ENCODE data around the gene KLHDC4. TPM values are rescaled to one million over a fixed set of nuclear protein-coding genes. Genes with fewer than 3 reads are reported as not detected.
"Not testable (repeated sequence)": the region's sequence is repeated elsewhere in the genome, so short reads cannot be mapped to it uniquely, and the experiment has no call there.

KLHDC4 gene
- total and polyA plus RNA-seq, 4 experiments from 2014 or later: 16.3 to 90.0 (median 50.2) TPM

DNA sequence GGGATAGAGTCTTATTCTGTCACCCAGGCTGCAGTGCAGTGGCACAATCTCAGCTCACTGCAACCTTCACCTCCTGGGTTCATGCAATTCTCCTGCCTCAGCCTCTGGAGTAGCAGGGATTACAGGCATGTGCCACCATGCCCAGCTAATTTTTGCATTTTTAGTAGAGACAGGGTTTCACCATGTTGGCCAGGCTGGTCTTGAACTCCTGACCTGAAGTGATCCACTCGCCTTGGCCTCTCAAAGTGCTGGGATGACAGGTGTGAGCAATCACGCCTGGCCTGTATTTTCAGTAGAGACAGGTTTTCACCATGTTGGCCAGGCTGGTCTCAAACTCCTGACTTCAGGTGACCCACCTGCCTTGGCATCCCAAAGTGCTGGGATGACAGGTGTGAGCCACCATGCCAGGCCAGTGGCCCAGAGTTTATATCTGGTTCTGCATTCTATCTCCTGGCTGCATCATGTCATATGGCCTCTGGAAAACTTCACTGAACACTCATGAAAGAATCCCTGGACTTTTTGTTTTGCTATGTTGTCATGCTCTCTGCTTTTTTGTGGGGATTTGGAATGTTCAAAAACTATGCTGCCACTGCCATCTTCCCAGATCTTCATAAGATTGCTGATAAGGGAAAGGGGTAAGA is 21.8 kb upstream of the KLHDC4 start:
- DNase-seq; POLR2A ChIA-PET (ENCODE audit: partially characterized antibody); H3K27ac Mint-ChIP-seq; H3K4me3 Mint-ChIP-seq; H3K36me3 Mint-ChIP-seq; H3K9me3 ChIP-seq (ENCODE audit: control insufficient read depth in 1 of 2, low read length in 2 of 2); intact Hi-C loops (cut with micrococcal nuclease); H3K27ac ChIP-seq (ENCODE audit: low read depth, low read length); H3K9me3 Mint-ChIP-seq; H3K27me3 ChIP-seq (ENCODE audit: insufficient read depth, low read length); H3K4me3 ChIP-seq (ENCODE audit: low read length in 2 of 2); H3K27me3 Mint-ChIP-seq; H3K36me3 ChIP-seq (ENCODE audit: insufficient read depth, low read length); H3K4me1 ChIP-seq (ENCODE audit: insufficient read depth, low read length); H3K4me1 Mint-ChIP-seq: not testable (repeated sequence)
- CTCF ChIA-PET (ENCODE audit: partially characterized antibody): interaction anchor here (7.6 kb wide), 1 partner anchor 7 kb away, joined by 63 read pairs; no protein-coding TSS in a partner anchor

DNA sequence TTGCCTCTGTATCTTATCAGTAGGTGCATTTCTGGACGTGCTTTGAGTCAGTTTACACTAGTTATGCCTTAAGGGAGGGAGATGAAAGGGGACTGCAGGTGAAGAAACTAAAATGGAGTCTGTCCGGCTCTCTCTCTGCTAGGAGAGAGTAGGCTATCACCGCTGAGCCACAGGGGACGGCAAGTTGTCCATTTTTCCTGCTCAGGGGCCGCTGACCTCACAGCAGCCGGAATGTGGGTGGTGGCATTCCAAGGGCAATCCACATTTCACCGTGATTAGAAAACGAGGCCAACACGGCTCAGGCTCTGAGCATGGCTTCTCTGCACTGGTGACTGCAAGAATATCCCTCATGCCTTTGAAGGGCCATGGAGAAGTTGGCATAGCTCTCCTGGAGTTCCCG is 19.0 kb upstream of the KLHDC4 start:
- CTCF ChIA-PET (ENCODE audit: partially characterized antibody): interaction anchor here (1.3 kb wide), 1 partner anchor 87 kb away, joined by 3 read pairs; no protein-coding TSS in a partner anchor
- Histone ChIP-seq H3K27me3 (ENCODE audit: insufficient read depth, low read length) (no peaks in the 10 kb centered on the region), H3K4me1 (ENCODE audit: insufficient read depth, low read length) (peaks cover 18% of the 10 kb centered on the region), H3K4me3 (ENCODE audit: low read length in 2 of 2) (no peak overlapping the region), H3K36me3 (ENCODE audit: insufficient read depth, low read length) (no peaks in the 10 kb centered on the region), H3K9me3 (ENCODE audit: control insufficient read depth in 1 of 2, low read length in 2 of 2) (no peaks in the 10 kb centered on the region), H3K27ac (ENCODE audit: low read depth, low read length) (no peak overlapping the region)
- DNase-seq: no peak
- peaks cover 0 to 5% (median 0%) of the 10 kb centered on the region in 8 donors for H3K9me3 Mint-ChIP-seq
- H3K27ac Mint-ChIP-seq: no peak overlapping the region
- POLR2A ChIA-PET (ENCODE audit: partially characterized antibody): no interaction called here
- intact Hi-C loops (cut with micrococcal nuclease): no loop called here
- no peaks in the 10 kb centered on the region for H3K27me3 Mint-ChIP-seq
- H3K36me3 Mint-ChIP-seq: no peaks in the 10 kb centered on the region
- H3K4me3 Mint-ChIP-seq: no peak overlapping the region
- peaks cover 13 to 21% (median 17%) of the 10 kb centered on the region in 4 donors for H3K4me1 Mint-ChIP-seq

DNA sequence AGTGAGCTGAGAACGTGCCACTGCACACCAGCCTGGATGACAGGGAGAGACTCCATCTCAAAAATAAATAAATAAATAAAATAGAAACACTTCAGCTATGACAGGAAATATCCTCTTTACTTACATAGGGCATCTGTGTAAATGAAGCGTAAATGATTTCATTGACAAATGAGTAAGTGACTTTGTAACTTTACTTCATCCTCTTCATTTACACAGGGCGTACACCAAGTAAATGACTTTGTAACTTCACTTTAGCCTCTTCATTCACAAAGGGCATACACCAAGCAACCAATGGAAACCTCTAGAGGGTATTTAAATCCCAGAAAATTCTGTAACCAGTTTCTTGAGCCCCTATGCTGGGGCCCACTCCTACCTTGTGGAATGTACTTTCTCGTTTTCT is 16.2 kb upstream of the KLHDC4 start:
- DNase-seq: no peak
- Mint-ChIP-seq H3K27me3 (no peaks in the 10 kb centered on the region), H3K27ac (no peak overlapping the region), H3K4me1 (peaks cover 23 to 43% (median 35%) of the 10 kb centered on the region in 4 donors), H3K4me3 (no peak overlapping the region), H3K9me3 (peaks cover 0 to 5% (median 0%) of the 10 kb centered on the region in 8 donors), H3K36me3 (peaks cover 0 to 1% of the 10 kb centered on the region in 2 donors)
- ChIA-PET CTCF (ENCODE audit: partially characterized antibody) (interaction anchor here (3.5 to 4.2 kb wide), 4 partner anchors 9 to 129 kb away, joined by 26 to 337 read pairs (median 80); partner anchors contain the start of gene SLC7A5), POLR2A (ENCODE audit: partially characterized antibody) (interaction anchor here (4.0 kb wide), 1 partner anchor 88 kb away, joined by 80 read pairs; the partner anchor contains the start of gene SLC7A5)
- Histone ChIP-seq H3K4me1 (ENCODE audit: insufficient read depth, low read length) (peaks cover 42% of the 10 kb centered on the region), H3K4me3 (ENCODE audit: low read length in 2 of 2) (no peak overlapping the region), H3K9me3 (ENCODE audit: control insufficient read depth in 1 of 2, low read length in 2 of 2) (no peaks in the 10 kb centered on the region), H3K27ac (ENCODE audit: low read depth, low read length) (no peak overlapping the region), H3K27me3 (ENCODE audit: insufficient read depth, low read length) (no peaks in the 10 kb centered on the region), H3K36me3 (ENCODE audit: insufficient read depth, low read length) (no peaks in the 10 kb centered on the region)
- intact Hi-C loops (cut with micrococcal nuclease): no loop called here

DNA sequence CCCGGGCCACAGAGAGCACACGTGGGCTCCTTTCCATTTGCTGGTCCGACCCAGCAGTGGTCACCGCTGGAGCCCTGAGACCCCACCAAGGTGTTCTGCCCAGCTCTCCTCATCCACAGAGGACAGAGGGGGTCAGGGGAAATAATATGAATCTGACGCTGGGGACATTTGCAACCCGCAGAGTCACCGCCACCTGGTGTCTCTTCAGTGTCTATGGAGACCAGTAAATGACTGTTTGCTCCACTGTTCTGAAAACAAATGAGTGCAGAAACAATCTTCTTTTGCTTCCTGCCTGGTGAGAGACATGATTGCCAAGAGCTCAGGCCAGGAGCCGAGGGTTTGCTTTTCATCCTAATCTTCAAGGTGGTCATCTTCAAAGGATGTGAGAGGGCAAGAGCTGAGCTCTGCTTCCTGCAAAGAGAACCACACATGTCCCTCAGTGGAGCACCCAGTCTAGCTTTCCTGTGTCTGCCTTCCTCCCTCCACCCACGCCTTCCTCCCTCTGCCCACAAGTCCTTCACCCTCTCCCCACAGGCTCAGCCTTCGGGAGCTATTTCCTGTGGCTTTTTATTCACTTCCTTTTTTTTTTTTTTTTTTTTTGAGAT is 14.7 kb upstream of the KLHDC4 start:
- POLR2A ChIA-PET (ENCODE audit: partially characterized antibody): interaction anchor here (1.0 to 4.0 kb wide), 7 partner anchors 15 to 127 kb away, joined by 3 to 80 read pairs (median 12); partner anchors contain the start of genes KLHDC4 and SLC7A5
- intact Hi-C loops (cut with micrococcal nuclease): no loop called here

DNA sequence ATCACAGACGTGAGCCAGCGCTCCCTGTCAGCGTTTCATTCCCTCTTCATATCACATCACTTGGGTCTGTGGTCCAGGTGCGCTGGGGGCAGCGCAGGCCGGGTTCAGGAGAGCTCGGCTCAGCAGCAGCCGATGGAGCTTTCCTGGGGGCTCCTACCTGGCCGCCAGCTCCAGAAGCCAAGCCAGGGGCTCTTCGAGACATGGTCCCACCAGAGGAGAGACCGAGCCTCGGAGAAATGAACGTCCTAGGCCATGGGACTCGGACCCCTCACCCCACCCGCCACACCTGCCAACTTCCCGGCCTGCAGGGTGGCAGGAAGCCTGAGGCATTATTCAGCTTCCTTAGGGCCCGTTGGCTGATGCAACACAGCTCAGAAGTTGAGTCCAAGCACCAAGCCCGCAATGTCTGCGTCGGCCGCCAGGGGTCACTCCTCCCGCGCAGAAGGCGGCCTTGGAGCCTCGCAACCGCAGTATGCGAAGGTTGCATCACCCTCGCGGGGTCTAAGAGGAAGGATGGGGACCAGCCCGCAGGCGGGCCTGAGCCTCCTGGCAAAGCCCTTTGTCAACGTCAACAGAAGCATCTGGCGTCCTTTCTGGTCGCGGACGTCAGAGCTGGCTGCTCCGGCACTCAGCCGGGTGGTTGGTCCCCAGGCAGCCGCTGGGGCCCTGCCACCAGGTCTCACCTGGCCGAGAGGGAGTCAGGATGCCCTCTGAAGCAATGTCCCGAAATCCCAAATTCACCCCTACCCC is 13.2 kb upstream of the KLHDC4 start:
- ChIA-PET CTCF (ENCODE audit: partially characterized antibody) (interaction anchor here (0.6 to 4.2 kb wide), 43 partner anchors 10 to 660 kb away, joined by 3 to 337 read pairs (median 4); partner anchors contain the start of genes BANP, KLHDC4 and SLC7A5), POLR2A (ENCODE audit: partially characterized antibody) (interaction anchor here (0.8 to 4.0 kb wide), 11 partner anchors 10 to 131 kb away, joined by 3 to 80 read pairs (median 7); partner anchors contain the start of genes KLHDC4 and SLC7A5)
- Histone ChIP-seq H3K27me3 (ENCODE audit: insufficient read depth, low read length) (no peaks in the 10 kb centered on the region), H3K36me3 (ENCODE audit: insufficient read depth, low read length) (no peaks in the 10 kb centered on the region), H3K4me1 (ENCODE audit: insufficient read depth, low read length) (peaks cover 42% of the 10 kb centered on the region), H3K9me3 (ENCODE audit: control insufficient read depth in 1 of 2, low read length in 2 of 2) (no peaks in the 10 kb centered on the region), H3K27ac (ENCODE audit: low read depth, low read length) (no peak overlapping the region), H3K4me3 (ENCODE audit: low read length in 2 of 2) (no peak overlapping the region)
- peak overlapping the region; percentile 93 to 97 (median 95) for H3K27ac Mint-ChIP-seq
- H3K27me3 Mint-ChIP-seq: no peaks in the 10 kb centered on the region
- H3K36me3 Mint-ChIP-seq: peaks cover 0 to 1% of the 10 kb centered on the region in 2 donors
- peaks cover 0 to 5% (median 0%) of the 10 kb centered on the region in 8 donors for H3K9me3 Mint-ChIP-seq
- intact Hi-C loops (cut with micrococcal nuclease): loop anchor here (1.0 to 2.0 kb wide), 5 partner anchors 28 to 658 kb away; no protein-coding TSS in a partner anchor
- H3K4me1 Mint-ChIP-seq: peaks cover 23 to 43% (median 35%) of the 10 kb centered on the region in 4 donors
- H3K4me3 Mint-ChIP-seq: peak overlapping the region; percentile 20 to 90 (median 66)
- peak; percentile 87 to 94 (median 88) for DNase-seq

More for the DNA sequence above, 14.7 kb upstream of the KLHDC4 start:
- H3K27me3 ChIP-seq (ENCODE audit: insufficient read depth, low read length): no peaks in the 10 kb centered on the region
- Mint-ChIP-seq H3K27ac (peak overlapping the region; percentile 87 to 94 (median 90)), H3K9me3 (peaks cover 0 to 5% (median 0%) of the 10 kb centered on the region in 8 donors), H3K36me3 (peaks cover 0 to 1% of the 10 kb centered on the region in 2 donors), H3K4me3 (peak overlapping the region in 7 of 8 donors; percentile 56 to 79 (median 76)), H3K4me1 (peaks cover 23 to 43% (median 35%) of the 10 kb centered on the region in 4 donors), H3K27me3 (no peaks in the 10 kb centered on the region)
- peak; percentile 27 to 70 (median 35) for DNase-seq
- no peaks in the 10 kb centered on the region for H3K36me3 ChIP-seq (ENCODE audit: insufficient read depth, low read length)
- peaks cover 42% of the 10 kb centered on the region for H3K4me1 ChIP-seq (ENCODE audit: insufficient read depth, low read length)
- CTCF ChIA-PET (ENCODE audit: partially characterized antibody): interaction anchor here (0.5 to 4.2 kb wide), 21 partner anchors 11 to 649 kb away, joined by 3 to 337 read pairs (median 5); partner anchors contain the start of genes KLHDC4 and SLC7A5
- H3K9me3 ChIP-seq (ENCODE audit: control insufficient read depth in 1 of 2, low read length in 2 of 2): no peaks in the 10 kb centered on the region
- no peak overlapping the region for H3K4me3 ChIP-seq (ENCODE audit: low read length in 2 of 2)
- H3K27ac ChIP-seq (ENCODE audit: low read depth, low read length): peak overlapping the region; percentile 15

DNA sequence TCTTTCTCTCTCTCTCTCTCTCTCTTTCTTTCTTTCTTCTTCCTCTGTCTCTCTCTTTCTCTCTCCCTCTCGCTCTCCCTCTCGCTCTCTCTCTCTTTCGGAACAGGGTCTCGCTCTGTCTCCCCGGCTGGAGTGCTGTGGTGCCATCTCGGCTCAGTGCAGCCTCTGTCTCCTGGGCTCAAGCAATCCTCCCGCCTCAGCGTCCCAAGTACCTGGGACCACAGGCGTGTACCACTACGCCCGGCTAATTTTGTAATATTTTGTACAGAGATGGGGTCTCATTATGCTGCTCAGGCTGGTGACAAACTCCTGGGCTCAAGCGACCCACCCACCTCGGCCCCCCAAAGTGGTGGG is 12.7 kb upstream of the KLHDC4 start:
- no peaks in the 10 kb centered on the region for H3K36me3 ChIP-seq (ENCODE audit: insufficient read depth, low read length)
- no peak overlapping the region for H3K27ac ChIP-seq (ENCODE audit: low read depth, low read length)
- CTCF ChIA-PET (ENCODE audit: partially characterized antibody): interaction anchor here (0.6 to 4.2 kb wide), 36 partner anchors 9 to 660 kb away, joined by 3 to 337 read pairs (median 5); partner anchors contain the start of genes BANP, KLHDC4 and SLC7A5
- no peaks in the 10 kb centered on the region for H3K9me3 ChIP-seq (ENCODE audit: control insufficient read depth in 1 of 2, low read length in 2 of 2)
- H3K36me3 Mint-ChIP-seq: peaks cover 0 to 1% of the 10 kb centered on the region in 2 donors
- no peaks in the 10 kb centered on the region for H3K27me3 Mint-ChIP-seq
- H3K4me3 Mint-ChIP-seq: peak overlapping the region in 2 of 8 donors; percentile 66 to 67
- H3K27me3 ChIP-seq (ENCODE audit: insufficient read depth, low read length): no peaks in the 10 kb centered on the region
- no peak for DNase-seq
- intact Hi-C loops (cut with micrococcal nuclease): loop anchor here (2.0 kb wide), 2 partner anchors 28 to 658 kb away; no protein-coding TSS in a partner anchor
- H3K4me1 Mint-ChIP-seq: peaks cover 23 to 43% (median 35%) of the 10 kb centered on the region in 4 donors
- POLR2A ChIA-PET (ENCODE audit: partially characterized antibody): interaction anchor here (1.0 to 4.0 kb wide), 10 partner anchors 13 to 132 kb away, joined by 3 to 80 read pairs (median 8); partner anchors contain the start of genes KLHDC4 and SLC7A5
- H3K4me1 ChIP-seq (ENCODE audit: insufficient read depth, low read length): peaks cover 42% of the 10 kb centered on the region
- H3K27ac Mint-ChIP-seq: peak overlapping the region in 2 of 7 donors; percentile 87 to 93
- H3K4me3 ChIP-seq (ENCODE audit: low read length in 2 of 2): no peak overlapping the region
- peaks cover 0 to 5% (median 0%) of the 10 kb centered on the region in 8 donors for H3K9me3 Mint-ChIP-seq

Data from CD4-positive, alpha-beta memory T cell (primary cell).